SK-N-SH (cell line): ENCODE data around the gene ZDHHC12.
"Not testable (repeated sequence)": the region's sequence is repeated elsewhere in the genome, so short reads cannot be mapped to it uniquely, and the experiment has no call there.

Experiments used
- CTCF ChIP-seq: fragments of 200-600 bp; sonication (generic); IDR thresholded peaks from 2 replicates; pipeline ENCODE4 v1.6.1; 2017; ENCODE audit warnings: antibody characterized with exemption, mild to moderate bottlenecking, moderate library complexity
- EP300 ChIP-seq, 2 experiments: IDR thresholded peaks; 2 replicates each; pipeline versions ENCODE4 v1.4.0 to v1.6.1; 2012; ENCODE audit warnings: borderline replicate concordance in 1 of 2, low read depth in 1 of 2, low read length in 1 of 2
- POLR2AphosphoS5 ChIP-seq: IDR thresholded peaks from 2 replicates; pipeline ENCODE4 v1.6.1; 2012; ENCODE audit warnings: low read depth, low read length
- REST ChIP-seq: IDR thresholded peaks from 2 replicates; pipeline ENCODE4 v1.6.1; 2012; ENCODE audit warnings: mild to moderate bottlenecking, low read depth, low read length, moderate library complexity
- RFX5 ChIP-seq: IDR thresholded peaks from 2 replicates; pipeline ENCODE4 v1.6.1; 2012; ENCODE audit warnings: mild to moderate bottlenecking, improper control_type of control experiment, low read length
- TEAD4 ChIP-seq: IDR thresholded peaks from 2 replicates; pipeline ENCODE4 v1.4.0; 2012; ENCODE audit warnings: mild to moderate bottlenecking, borderline replicate concordance; ENCODE audit not compliant: insufficient read depth

- not testable (repeated sequence) for TF ChIP-seq REST; CTCF; POLR2AphosphoS5; RFX5; EP300 (IDR thresholded peaks at IDR 0.05; ENCODE audit: borderline replicate concordance in 1 of 2, low read depth in 1 of 2, low read length in 1 of 2); TEAD4
Observed at GRCh38 chr9:128699096-128699795, 24.7 kb downstream of the ZDHHC12 start.
